SH-SY5Y (cell line): Measurements from ENCODE around the gene SCN5A.

Experiments used
- GATA2 ChIP-seq: IDR thresholded peaks from 2 replicates; pipeline ENCODE4 v1.6.1; 2011; ENCODE audit warnings: mild to moderate bottlenecking, low read depth, low read length
- GATA3 ChIP-seq: IDR thresholded peaks from 2 replicates; pipeline ENCODE4 v1.6.1; 2011; ENCODE audit warnings: low read depth, mild to moderate bottlenecking, low read length, moderate library complexity

DNA sequence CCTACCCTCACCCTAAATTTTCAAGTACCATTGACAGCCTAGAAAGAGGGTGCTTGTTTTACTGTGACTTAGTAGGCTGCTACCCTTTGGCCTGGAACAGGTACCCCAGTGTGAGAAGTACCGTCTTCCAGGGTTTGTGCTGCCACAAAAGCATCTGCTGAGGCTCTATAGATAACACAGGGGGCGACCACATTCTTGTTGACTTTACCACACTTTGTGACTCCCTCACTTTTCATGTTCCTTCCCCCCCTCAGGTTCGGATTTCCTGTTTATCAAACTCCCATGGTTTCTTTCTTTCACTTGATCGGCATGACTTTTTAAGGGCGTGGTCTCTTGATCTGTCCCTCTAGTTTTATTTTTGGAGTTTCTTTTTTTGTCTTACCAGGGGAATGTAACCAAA, 129.8 kb downstream of the SCN5A start:
- TF ChIP-seq GATA2 (no peak), GATA3 (no peak)
